GM23338 (cell line): ENCODE results near the gene DDA1.

ENCODE experiments used
- CTCF ChIP-seq, 2 experiments: fragments of 200-600 bp in 1 of 2; sonication (generic) in 1 of 2; conservative IDR thresholded peaks; 2 replicates each; pipeline versions ENCODE4 v1.5.1 to v1.6.1; 2016 to 2017; ENCODE audit warnings: antibody characterized with exemption in 2 of 2, low read depth in 2 of 2, mild to moderate bottlenecking in 2 of 2, moderate library complexity in 1 of 2
- EZH2 ChIP-seq: fragments of 200-600 bp; sonication (generic); IDR thresholded peaks from one replicate; pipeline ENCODE4 v1.8.0; 2017; ENCODE audit warnings: antibody characterized with exemption, mild to moderate bottlenecking, low read depth; ENCODE audit not compliant: unreplicated experiment
- POLR2AphosphoS5 ChIP-seq: IDR thresholded peaks from 2 replicates; pipeline ENCODE4 v1.6.1; 2016; ENCODE audit warnings: antibody characterized with exemption, low read depth
- REST ChIP-seq: IDR thresholded peaks from one replicate; pipeline ENCODE4 v1.6.1; 2018; ENCODE audit warnings: antibody characterized with exemption; ENCODE audit not compliant: unreplicated experiment

- TF ChIP-seq REST: no peak
- no peak for TF ChIP-seq CTCF (conservative IDR thresholded peaks at IDR 0.05; ENCODE audit: low read depth in 2 of 2)
- no peak; the same call in 1 of the 2 replicates for TF ChIP-seq POLR2AphosphoS5
- TF ChIP-seq EZH2: no peak
These were observed 12.5 kb downstream of the DDA1 start for GRCh38 chr19:17321655-17322489.
